Stomach smooth muscle (tissue), 2 donors: Measurements from ENCODE around the gene SUMO2.

Experiments used
- H3K27ac ChIP-seq: one replicate; pipeline ENCODE4 v1.7.0; 2013; ENCODE audit warnings: mild to moderate bottlenecking, low read length, inconsistent platforms
- H3K27me3 ChIP-seq, 2 donors: one replicate each; pipeline ENCODE4 v1.7.0; 2013; ENCODE audit warnings: low read length in 2 of 2; ENCODE audit not compliant: insufficient read depth in 2 of 2, control insufficient read depth in 1 of 2
- H3K36me3 ChIP-seq, 2 donors: one replicate each; pipeline ENCODE4 v1.7.0; 2013; ENCODE audit warnings: low read length in 2 of 2; ENCODE audit not compliant: control insufficient read depth in 2 of 2, insufficient read depth in 2 of 2
- H3K4me1 ChIP-seq: one replicate; pipeline ENCODE4 v1.7.0; 2013; ENCODE audit warnings: low read length; ENCODE audit not compliant: control insufficient read depth, insufficient read depth
- H3K4me3 ChIP-seq, 2 donors: one replicate each; pipeline ENCODE4 v1.7.0; 2013; ENCODE audit warnings: low read length in 2 of 2
- H3K9ac ChIP-seq, 2 donors: one replicate each; pipeline ENCODE4 v1.7.0; 2013; ENCODE audit warnings: low read length in 2 of 2, mild to moderate bottlenecking in 1 of 2
- H3K9me3 ChIP-seq, 2 donors: one replicate each; pipeline ENCODE4 v1.7.0; 2013; ENCODE audit warnings: low read length in 2 of 2; ENCODE audit not compliant: control insufficient read depth in 2 of 2
- donor health status: healthy.
- donor health status: Pancreatic carcinoma.

The SUMO2 gene

DNA sequence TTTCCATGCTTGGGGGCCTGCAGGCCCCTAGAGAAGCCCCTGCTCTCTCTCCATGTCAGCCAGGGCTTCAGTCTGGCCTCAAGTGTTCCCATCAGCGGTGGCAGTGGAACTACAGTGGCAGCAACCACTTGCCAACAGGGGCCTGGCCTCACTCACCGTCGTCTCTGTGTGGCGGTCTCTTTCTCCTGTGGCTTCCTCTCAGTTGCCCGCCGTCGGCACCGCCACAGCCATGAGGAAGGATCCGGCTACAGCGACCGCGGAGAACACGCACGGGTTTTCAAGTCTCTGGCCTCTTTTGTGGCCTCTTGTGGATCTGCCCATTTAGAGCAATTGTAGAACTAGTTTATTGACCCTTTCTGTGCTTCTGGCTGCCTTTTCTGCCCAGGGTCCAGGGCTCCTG lies 64.5 kb downstream of the SUMO2 start:
- Histone ChIP-seq H3K4me1 (peaks cover 24% of the 10 kb centered on the region), H3K4me3 (no peak overlapping the region), H3K9ac (no peak overlapping the region), H3K27ac (no peak overlapping the region), H3K27me3 (no peaks in the 10 kb centered on the region), H3K9me3 (no peaks in the 10 kb centered on the region), H3K36me3 (peaks cover 3 to 5% of the 10 kb centered on the region in 2 donors)

DNA sequence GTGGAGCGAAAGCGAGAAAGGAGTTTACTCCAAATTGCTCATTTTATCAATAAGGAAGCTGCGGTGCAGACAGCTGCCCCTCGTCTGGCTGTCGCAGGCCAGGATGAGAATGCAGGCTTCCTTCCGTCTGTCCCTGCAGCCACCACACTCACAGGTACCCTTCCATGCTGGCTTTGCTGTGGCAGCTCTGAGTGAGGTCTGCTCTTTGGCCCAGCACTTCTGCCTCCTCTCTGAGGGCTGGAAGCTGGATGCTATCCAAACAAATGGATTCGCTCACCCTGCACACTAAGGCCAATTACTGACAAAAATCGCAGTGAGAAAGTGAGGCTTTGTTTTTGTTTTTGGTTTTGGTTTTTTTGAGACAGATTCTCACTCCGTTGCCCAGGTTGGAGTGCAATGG lies 66.0 kb downstream of the SUMO2 start:
- Histone ChIP-seq H3K27ac (no peak overlapping the region), H3K9ac (no peak overlapping the region)

More for the DNA sequence above, 66.0 kb downstream of the SUMO2 start:
- H3K4me3 ChIP-seq, result no peak overlapping the region
- peaks cover 24% of the 10 kb centered on the region for H3K4me1 ChIP-seq
- peaks cover 3 to 5% of the 10 kb centered on the region in 2 donors for H3K36me3 ChIP-seq
- no peaks in the 10 kb centered on the region for H3K9me3 ChIP-seq
- H3K27me3 ChIP-seq, result no peaks in the 10 kb centered on the region
